KMS-11 (cell line): ENCODE results near the gene TMEM119.

ENCODE experiments used
- H2AFZ ChIP-seq: fragments of 200-600 bp; sonication (generic); 2 replicates; pipeline ENCODE4 v1.6.1; 2016; ENCODE audit warnings: antibody characterized with exemption, mixed run types, low read depth
- H3K27ac ChIP-seq: fragments of 200-600 bp; sonication (generic); 2 replicates; pipeline ENCODE4 v1.6.1; 2016; ENCODE audit warnings: mild to moderate bottlenecking, mixed run types
- H3K27me3 ChIP-seq: fragments of 200-600 bp; sonication (generic); 2 replicates; pipeline ENCODE4 v1.6.1; 2017; ENCODE audit warnings: mild to moderate bottlenecking, low read depth, mixed run types, moderate library complexity; ENCODE audit not compliant: insufficient read depth
- H3K36me3 ChIP-seq: fragments of 200-600 bp; sonication (generic); 2 replicates; pipeline ENCODE4 v1.6.1; 2017; ENCODE audit warnings: mild to moderate bottlenecking, mixed run types; ENCODE audit not compliant: insufficient read depth
- H3K4me1 ChIP-seq: fragments of 200-600 bp; sonication (generic); 2 replicates; pipeline ENCODE4 v1.6.1; 2016; ENCODE audit warnings: mild to moderate bottlenecking, low read depth, mixed run types; ENCODE audit not compliant: poor library complexity, severe bottlenecking
- H3K4me2 ChIP-seq: fragments of 200-600 bp; sonication (generic); 2 replicates; pipeline ENCODE4 v1.7.0; 2016; ENCODE audit warnings: mild to moderate bottlenecking, mixed run types
- H3K4me3 ChIP-seq: fragments of 200-600 bp; sonication (generic); IDR thresholded peaks from 2 replicates; pipeline ENCODE4 v1.6.1; 2017; ENCODE audit warnings: low read depth, low read length, mixed read lengths; ENCODE audit not compliant: insufficient read depth
- H3K79me2 ChIP-seq: fragments of 200-600 bp; sonication (generic); 2 replicates; pipeline ENCODE4 v1.6.1; 2016; ENCODE audit warnings: low read depth, mixed run types; ENCODE audit not compliant: insufficient read depth
- H3K9ac ChIP-seq: fragments of 200-600 bp; sonication (generic); 2 replicates; pipeline ENCODE4 v1.6.1; 2016; ENCODE audit warnings: mild to moderate bottlenecking, mixed run types
- H4K20me1 ChIP-seq: fragments of 200-600 bp; sonication (generic); 2 replicates; pipeline ENCODE4 v1.6.1; 2016; ENCODE audit warnings: mild to moderate bottlenecking, mixed run types; ENCODE audit not compliant: insufficient read depth
- CTCF ChIP-seq: fragments of 200-600 bp; sonication (generic); conservative IDR thresholded peaks from 2 replicates; pipeline ENCODE4 v1.6.1; 2017; ENCODE audit warnings: low read depth, mild to moderate bottlenecking, antibody characterized with exemption, low read length, moderate library complexity, mixed read lengths

TMEM119 gene

GRCh38 chr12:108600702-108601007, 2.8 kb upstream of the TMEM119 start:
- no peaks in the 10 kb centered on the region for H3K79me2 ChIP-seq
- H3K27me3 ChIP-seq = no peaks in the 10 kb centered on the region
- no peak overlapping the region for H2AFZ ChIP-seq
- no peak overlapping the region for H3K4me3 ChIP-seq
- H4K20me1 ChIP-seq = no peaks in the 10 kb centered on the region
- H3K4me2 ChIP-seq = no peak overlapping the region
- H3K36me3 ChIP-seq = no peaks in the 10 kb centered on the region
- H3K4me1 ChIP-seq = no peaks in the 10 kb centered on the region
- H3K27ac ChIP-seq = no peak overlapping the region
- no peak overlapping the region for H3K9ac ChIP-seq
- TF ChIP-seq CTCF = no peak

- Histone ChIP-seq H4K20me1 (no peaks in the 10 kb centered on the region), H3K27ac (no peak overlapping the region), H3K27me3 (no peaks in the 10 kb centered on the region), H3K9ac (no peak overlapping the region), H3K4me2 (no peak overlapping the region), H3K79me2 (no peaks in the 10 kb centered on the region), H3K4me3 (no peak overlapping the region), H2AFZ (no peak overlapping the region), H3K36me3 (no peaks in the 10 kb centered on the region), H3K4me1 (no peaks in the 10 kb centered on the region)
- TF ChIP-seq CTCF = no peak
These were observed 2.2 kb upstream of the TMEM119 start for GRCh38 chr12:108599948-108600701.

- Histone ChIP-seq H3K27me3 (no peaks in the 10 kb centered on the region), H3K36me3 (no peaks in the 10 kb centered on the region), H4K20me1 (no peaks in the 10 kb centered on the region), H3K9ac (no peak overlapping the region), H2AFZ (no peak overlapping the region), H3K4me3 (no peak overlapping the region), H3K27ac (no peak overlapping the region), H3K4me1 (no peaks in the 10 kb centered on the region), H3K79me2 (no peaks in the 10 kb centered on the region), H3K4me2 (no peak overlapping the region)
- no peak for TF ChIP-seq CTCF
These were observed 1.7 kb upstream of the TMEM119 start for GRCh38 chr12:108599541-108599940.

GRCh38 chr12:108598553-108599250, 818 bp upstream of the TMEM119 start:
- TF ChIP-seq CTCF = no peak
- Histone ChIP-seq H3K4me1 (no peaks in the 10 kb centered on the region), H3K4me3 (no peak overlapping the region), H3K79me2 (no peaks in the 10 kb centered on the region), H3K27ac (no peak overlapping the region), H2AFZ (no peak overlapping the region), H3K36me3 (no peaks in the 10 kb centered on the region), H3K4me2 (no peak overlapping the region), H3K27me3 (no peaks in the 10 kb centered on the region), H3K9ac (no peak overlapping the region), H4K20me1 (no peaks in the 10 kb centered on the region)
